Limb (tissue), 2 donors: ENCODE measurements around the gene PNMA8B.
A peak's percentile ranks its signal among the peaks of the same experiment; 100 is the strongest.

Experiments used
- DNase-seq, 2 donors: peaks; one replicate each; pipeline ENCODE4 v3.0.0-alpha.2; 2016; ENCODE audit errors: extremely low spot score in 2 of 2

The PNMA8B gene

DNA sequence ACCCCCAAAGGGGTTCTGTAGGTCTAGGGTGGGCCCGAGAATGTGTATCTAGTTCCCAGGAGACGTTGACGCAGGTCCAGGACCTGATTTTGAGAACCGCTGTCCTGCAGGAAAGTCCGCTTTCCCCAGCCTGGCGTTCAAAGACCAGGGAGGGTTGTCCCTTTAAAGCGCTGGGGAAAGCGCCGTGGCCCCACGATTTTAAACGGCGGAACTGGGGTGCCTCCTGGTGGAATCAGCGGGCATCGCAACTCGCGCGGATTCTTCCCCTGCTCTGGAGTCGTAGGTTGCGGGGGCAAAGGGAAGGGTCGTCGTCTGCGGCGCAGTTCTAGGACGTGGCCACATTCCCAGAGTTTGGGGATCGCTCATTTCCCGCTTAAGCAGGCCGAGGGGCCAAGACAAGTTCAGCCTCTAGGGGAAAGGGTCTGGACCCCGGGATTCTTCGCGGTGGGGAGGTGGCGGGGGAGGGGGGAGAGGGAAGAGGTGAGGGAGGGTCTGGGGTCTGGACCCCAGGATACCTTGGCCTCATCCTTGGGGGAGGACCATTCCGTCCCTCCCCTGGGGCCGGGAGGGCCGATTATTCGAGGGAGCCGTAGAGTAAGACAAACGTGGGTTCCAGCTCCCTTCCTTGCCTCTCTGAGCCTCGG, 7.7 kb downstream of the PNMA8B start:
- peak; percentile 84 to 92 for DNase-seq

DNA sequence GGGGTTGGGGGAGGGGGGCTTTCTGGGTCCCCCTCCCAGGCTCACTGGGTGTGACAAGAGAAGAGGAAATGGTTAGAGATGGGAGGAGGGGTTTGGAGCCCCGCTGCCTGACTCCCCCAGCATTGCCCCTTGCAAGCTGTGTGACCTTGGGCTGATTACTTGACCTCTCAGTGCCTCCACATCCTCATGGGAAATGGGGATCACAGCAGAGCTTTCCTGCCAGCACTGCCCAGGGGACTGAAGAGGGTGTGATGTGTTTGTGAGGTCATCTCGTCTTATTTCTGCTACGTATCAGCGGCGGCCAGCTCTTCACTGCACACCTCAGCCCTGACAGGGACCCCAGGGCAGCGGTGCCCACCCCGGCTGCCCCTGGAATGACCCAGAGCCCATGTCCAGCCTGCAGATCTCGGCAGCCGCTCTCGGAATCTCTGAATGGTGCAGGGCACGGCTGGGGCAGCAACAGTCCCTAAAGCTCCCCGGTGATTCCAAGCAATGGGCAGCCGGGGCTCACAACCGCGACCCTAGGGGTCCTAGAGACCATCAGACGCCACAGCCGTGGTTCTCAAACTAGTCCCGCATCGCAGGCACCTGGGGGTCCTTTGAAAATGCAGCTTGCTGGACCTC, 8.4 kb downstream of the PNMA8B start:
- no peak for DNase-seq

DNA sequence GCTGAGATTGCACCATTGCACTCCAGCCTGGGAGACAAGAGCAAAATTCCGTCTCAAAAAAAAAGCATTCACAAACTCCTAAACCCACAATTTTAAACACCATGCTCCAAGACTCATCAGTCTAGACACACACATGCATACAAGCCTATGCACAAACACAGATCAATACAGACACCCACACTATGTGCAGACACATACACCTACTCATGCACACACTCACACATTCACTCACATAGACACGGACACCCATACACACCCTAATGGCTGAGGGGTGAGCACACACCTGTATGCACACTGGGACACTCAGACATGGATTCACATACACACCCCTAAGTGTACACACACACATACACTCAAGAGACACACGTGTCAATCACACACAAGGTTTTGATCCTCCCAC, 9.3 kb downstream of the PNMA8B start:
- DNase-seq = no peak

DNA sequence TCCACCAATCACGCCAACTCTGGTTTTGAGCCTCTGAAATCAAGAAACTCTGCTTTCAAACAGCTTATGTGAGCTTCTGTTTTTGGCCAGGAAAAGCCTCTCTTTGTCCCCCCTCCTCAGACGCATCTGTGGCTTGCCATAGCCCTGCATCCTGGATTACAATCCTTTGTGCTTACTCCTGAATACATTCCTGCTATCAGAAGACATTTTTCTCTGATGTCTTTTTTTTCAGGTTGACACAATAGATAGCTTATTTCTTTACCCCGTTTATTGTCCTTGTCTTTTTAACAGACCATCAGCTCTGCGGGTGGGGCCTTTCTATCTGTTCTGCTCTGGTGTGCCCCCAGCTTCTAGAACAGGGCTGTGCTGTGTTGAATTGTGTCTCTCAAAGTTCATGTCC, 11.0 kb downstream of the PNMA8B start:
- DNase-seq = no peak

DNA sequence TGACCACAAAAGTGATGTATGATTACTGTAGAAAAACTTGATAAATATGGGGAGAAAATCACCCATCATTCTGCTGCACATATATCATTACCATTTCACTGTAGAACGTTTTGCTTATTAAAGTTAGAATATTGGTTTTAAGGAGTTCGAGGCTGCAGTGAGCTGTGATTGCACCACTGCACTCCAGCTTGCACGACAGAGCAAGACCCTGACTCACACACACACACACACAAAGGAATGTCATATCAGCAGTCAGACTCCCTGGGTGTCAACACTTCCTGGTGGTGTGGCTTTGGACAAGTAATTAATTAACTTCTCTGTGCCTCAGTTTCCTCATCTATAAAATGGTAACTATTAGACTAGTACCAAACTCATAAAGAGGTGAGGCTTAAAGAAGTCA, 13.0 kb downstream of the PNMA8B start:
- DNase-seq = no peak

DNA sequence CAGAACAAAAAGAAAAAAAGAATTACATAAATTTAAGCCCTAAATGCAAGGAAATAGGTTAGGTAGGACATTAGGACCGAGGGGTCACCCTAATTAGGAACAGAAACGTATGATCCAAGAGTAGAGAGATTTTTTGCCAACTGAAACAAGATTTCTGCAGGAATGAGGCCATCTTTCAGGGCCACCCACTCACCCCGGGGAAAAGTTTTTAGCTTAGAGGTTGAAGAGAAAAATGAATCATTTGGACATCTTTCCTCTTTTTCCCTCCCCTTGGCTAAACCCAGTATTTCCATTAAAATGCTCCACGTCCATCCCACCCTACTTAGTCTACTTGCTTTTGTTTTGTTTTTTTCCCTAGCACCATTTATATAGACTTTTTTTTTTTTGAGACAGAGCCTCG, 13.7 kb downstream of the PNMA8B start:
- DNase-seq = peak in 1 of 2 donors; percentile 83

DNA sequence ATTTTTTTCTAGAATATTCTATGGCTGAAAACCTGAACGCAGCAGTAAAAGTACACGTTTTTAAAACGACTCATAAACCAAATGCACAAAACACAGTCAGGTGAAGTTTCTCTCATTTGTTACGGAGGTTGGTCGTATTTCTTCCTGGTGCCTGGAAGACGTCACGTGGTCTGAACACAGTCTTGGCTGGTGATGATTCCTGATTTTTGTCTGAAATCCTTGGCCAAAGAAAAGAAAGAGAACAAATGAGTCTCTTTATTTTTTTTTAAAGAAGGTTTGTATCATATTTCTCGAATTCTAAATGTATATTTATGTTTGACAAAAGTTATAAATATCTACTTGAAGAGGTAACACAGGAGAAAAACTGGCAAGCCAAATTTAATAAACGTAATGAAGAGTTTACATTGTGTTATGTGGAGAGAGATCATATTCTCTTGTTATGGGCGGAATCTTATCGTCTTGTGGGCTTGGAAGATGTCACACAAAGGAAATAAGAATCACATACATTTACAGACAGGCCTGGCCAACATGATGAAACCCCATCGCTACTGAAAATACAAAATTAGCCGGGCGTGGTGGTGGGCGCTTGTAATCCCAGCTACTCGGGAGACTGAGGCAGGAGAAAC, 14.3 kb downstream of the PNMA8B start:
- peak in 1 of 2 donors; percentile 82 for DNase-seq

DNA sequence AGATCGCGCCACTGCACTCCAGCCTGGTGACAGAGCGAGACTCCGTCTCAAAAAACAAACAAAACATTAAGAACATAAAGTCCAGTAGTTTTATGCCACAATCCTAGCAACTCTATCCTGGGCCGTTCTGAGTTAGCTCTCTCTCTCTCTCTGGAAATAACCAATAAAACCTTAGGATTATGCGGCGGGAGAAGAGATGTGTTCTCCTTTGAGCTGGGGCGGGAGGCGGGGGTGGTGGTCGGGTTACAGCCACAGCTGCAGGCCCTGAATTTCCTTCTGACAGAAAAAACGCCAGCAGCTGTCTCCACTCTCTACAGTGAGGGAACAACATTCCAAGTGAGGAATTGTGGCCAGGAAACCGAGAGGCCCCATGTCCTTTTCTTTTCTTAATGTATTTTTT, 15.3 kb downstream of the PNMA8B start:
- peak; percentile 85 to 95 for DNase-seq

DNA sequence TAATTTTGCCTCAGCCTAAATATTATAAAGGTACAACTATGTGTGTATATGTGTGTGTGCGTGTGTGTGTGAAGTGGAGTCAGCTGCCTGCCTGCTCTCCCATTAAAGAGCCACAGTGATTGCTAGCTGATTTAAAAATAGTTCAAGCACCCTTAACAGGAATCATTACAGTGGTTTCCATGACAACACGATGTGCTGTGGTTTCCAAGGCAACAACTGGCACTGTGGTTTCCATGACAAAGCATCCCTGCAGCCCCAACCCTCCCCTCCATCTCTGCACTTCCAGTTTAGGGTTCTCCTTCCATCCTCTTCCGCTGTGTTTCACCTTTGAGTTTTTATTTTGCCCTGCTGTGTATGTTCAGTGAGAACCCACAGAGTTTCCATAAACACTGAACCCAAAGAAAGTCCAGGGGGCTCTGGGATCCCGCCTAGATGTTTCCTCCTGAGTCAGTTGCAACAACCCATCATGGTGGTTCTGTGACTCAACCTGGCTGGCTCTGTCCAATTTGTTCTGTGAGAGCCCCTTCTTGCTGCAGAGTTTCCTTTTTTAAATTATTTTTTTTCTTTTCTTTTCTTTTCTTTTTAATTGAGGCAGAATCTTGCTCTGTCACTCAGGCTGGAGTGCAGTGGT, 17.2 kb downstream of the PNMA8B start:
- peak; percentile 70 to 72 for DNase-seq

DNA sequence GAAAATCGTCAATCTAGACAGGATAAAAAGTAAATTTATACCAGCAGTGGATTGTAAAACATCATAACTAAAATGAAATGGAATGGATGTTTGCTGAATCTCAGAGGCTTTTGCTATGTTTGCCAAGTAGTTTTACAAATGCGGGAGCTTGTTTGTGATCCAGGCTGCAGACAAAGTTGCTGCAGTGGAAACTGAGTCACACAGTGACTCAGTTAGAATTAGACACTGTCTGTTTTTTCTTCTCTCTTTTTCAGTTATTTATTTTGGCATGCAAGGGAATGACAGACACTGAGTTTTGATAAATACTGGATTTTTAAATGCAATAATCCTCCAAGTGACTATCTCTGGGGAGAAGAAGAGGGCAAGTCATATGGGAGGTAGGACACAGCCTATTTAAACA, 19.7 kb downstream of the PNMA8B start:
- no peak for DNase-seq

DNA sequence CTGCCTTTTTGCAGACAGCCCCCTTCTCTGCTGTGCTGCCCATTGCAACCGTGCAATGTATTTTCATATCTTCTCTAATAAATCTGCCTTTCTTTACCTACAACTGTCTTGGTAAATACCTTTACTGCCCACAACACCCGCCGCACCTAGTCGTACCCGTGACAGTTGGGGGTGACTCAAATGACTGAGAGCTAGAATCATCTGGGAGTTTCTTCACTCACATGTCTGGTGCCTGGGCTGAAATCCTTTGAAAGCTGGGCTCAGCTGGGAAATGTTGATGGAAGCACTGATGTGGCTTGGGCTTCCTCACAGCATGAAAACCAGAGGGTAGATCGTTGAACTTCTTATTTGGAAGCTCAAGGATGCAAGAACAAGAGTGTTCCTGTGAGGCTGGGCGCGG, 21.5 kb downstream of the PNMA8B start:
- no peak for DNase-seq

DNA sequence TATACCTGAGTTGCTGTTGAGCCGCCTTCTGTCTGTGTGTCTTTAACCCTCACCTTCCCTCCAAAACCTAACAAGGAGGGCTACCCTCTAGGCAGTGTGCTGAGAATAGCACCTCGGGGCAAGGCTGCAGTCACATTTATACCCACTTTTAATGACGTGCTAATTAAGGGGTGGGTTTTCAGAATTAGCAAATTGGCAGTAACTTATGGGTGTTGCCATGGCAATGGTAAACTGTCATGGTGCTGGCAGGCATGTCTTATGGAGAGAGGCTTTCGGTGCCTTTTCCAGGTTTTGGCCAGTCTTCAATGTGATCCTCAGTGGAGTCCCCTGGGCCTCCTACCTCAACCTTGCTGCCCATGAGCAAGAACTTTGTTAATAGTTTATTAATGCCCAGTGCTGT, 23.1 kb downstream of the PNMA8B start:
- DNase-seq = no peak

DNA sequence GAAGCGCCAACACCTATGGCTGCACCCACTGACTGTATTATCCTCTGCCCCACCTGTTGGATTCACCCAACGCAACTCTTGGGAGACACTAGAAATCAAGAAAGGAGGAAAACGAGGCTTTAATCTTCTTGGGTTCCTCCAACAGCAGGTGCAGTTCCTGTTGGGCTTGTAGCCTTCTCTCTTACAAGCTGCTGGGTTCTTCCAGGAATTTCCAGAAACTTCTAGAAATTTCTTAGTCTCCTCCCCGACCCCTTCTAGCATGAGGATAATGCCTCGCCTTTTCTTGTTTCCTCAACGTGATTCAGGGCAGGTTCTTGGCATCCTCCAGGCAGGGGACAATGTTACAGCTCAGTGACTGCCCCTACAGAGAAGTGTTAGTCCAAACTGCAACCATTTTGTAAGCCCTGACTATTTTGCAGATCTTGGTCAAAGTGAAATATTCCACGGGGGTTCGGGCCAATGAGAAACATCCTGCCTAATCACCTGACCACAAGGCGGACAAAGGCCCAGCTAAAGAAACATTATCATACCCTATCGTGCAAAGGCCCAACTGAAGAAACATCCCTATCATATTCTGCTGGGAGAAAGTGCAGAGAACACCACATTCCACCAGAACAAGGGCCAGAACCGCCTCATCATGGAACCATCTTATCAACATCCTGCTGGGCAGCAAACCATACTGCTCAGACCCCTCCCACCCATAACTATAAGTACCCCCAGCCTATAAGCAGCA, 23.7 kb downstream of the PNMA8B start:
- no peak for DNase-seq

DNA sequence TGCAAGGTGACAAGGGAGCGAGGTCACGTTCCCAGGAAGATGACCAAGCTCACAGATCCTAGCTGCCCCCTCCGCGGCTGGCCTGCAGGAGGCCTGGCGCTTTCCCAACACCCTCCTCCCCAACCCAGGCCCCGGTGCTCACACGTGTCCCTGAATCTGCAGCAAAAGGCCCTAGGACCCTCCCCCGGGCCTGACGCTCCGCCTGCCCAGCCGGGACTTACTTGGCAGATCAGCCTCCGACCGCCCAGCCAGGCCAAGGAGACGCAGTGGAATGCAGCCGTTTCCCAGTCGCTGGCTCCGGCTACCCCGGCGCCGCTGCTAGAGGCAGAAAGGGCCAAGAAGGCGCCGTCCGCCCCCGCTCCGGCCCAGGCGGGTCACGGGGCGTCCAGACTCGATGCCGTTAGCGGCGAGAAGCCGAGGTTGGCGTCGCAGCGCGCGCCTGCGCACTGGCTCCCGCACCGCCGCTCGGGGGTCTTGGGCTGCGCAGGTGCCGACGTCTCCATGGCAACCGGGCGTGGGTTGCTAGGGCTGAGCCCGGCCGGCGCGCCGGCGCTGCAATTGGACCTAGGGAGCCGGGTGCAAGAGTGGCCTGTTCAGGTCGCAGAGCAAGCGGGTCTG, 24.4 kb downstream of the PNMA8B start, which contains the start of gene PNMA8A:
TSS of gene PNMA8A (minus strand) at position 448 of the 618 bp plus-strand sequence. CDS start 528 bp downstream, outside the sequence.
- peak; percentile 91 to 94 for DNase-seq

DNA sequence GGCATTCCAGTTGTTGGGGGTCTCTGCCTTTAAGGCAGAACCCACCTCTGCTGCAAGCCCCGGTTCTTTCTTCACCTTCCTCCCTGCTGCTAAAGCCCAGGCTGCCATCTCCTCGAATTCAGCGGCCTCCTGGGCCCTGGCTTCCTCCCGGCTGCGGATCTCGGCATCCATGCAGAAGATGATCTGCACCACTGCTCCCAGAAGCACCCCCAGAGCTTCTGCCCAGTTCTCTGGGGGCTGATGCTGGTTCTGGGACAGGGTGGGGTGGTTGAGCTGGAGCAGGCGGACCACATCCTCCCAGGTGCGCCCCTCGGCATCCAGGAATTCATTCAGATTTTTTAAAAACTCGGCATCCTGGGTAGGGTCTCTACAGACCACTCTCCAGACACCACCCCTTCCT, 25.3 kb downstream of the PNMA8B start:
- no peak for DNase-seq

DNA sequence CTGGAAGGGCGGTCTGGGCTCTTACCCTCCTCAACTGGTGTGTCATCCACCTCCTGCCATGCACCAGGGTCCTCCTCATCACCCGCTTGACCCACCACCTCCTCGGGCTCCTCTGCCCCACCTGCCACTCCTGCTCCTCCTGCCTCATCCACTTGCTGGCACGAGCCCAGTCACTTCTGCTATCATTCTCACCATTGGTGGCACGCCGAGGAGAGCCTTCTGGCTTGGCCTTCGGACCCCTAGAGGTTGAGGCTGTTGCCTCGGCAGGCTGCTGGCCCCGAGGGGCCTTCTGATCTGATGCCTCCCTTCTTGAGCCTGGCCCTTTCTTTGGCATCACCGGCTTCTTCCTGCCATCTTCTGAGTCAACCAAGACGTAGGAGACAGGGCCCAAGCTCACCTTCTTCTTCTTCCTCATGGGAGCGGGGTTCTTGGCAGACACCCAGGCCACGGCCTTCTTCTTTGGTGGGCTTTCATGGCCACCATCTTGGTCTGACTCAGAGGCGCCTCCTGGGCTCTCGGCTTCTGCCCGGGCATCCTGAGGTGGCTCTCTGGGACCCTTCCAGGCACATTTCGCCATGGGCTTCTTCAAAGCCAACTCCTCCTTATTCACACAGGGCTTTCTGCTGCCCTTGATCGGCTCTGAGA, 26.0 kb downstream of the PNMA8B start:
- no peak for DNase-seq

DNA sequence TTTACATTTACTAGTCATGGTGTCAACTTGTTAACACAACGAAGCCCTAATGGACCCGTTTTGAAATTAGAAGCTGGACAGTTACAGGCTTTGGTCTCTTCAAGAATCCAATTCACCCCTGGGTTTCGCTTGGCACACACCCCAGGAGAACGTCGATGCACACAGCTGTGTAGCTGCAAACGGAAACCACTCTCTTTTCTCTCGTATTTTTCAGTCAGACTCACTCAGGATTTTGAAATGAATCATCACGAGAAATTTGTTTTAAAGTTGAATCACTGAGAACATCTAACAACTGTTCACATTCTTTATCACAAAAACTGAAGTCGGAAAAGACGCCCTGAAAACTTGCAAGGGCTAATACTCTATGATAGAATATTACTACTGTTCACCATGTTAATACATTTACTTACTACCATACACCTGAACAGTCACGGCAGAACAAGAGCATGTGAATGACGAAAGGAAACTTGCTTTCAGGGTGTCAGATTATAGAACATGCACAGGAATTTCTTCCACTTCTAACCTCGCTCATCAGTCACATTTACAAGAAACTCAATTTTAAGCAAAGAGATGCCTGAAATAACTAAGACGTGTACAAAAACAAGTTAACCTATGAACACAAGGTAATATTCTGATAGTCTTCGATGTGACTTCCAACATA, 29.0 kb downstream of the PNMA8B start:
- no peak for DNase-seq

DNA sequence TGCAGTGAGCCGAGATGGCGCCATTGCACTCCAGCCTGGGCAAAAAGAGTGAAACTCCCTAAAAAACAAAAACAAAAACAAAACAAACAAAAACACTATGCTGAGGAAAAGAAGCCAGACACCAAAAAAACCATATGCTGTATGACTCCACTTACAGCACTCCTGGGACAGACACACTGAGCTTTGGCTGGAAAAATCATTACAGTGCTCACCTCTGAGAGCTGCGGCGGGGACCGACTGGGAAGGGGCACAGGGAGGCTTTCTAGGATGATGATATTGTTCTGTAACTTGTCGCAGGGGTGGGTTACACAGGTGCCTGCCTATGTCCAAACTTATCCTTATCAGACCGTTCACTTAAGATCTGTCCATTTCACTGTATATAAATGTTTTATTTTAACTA, 32.2 kb downstream of the PNMA8B start:
- DNase-seq = no peak

DNA sequence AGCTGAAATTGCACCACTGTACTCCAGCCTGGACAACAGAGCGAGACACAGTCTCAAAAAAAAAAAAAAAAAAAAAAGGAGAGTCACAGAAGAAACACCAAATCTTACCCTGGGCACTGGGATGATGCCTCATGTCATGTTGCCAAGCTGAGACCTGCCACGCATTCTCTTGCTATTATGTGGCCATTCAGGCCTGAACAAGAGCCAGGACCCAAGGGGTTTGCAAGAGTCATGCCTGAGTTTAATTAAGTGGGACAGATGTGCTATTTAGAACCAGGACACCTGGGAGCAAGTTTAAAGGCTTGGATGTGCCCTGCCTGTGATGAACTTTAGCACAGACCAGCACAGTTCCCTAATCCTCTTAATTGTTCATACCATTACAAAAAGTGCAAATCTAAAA, 34.1 kb downstream of the PNMA8B start:
- no peak for DNase-seq

DNA sequence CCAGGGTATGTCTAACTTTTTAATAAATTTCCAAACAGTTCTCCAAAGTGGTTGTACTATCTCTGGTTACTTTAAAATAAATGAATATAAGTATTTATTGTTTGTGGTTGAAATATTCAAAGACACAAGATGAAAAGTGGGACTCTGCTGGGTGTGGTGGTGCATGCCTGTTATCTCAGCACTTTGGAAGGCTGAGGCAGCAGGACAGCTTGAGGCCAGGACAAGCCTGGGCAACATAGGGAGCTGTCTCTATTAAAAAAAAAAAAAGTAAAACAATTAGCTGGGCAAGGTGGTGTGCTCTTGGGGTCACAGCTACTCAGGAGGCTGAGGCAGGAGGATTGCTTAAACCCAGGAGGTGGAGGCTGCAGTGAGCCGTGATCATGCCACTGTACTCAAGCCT, 34.7 kb downstream of the PNMA8B start:
- DNase-seq = no peak
